ENCODE results near the gene PLXNA4.

Gene PLXNA4

GRCh38 chr7:132162556-132163144, 413.6 kb downstream of the PLXNA4 start:
- CTCF ChIA-PET: no interaction called here
- TF ChIP-seq CTCF (conservative IDR thresholded peaks at IDR 0.05; ENCODE audit: low read depth): no peak
- POLR2A ChIA-PET (ENCODE audit: low non-redundant PET): no interaction called here
- DNase-seq (ENCODE audit: low spot score): no peak
- H3K27ac ChIP-seq: no peak overlapping the region

- DNase-seq (ENCODE audit: low spot score): no peak
- no peak for TF ChIP-seq CTCF (conservative IDR thresholded peaks at IDR 0.05; ENCODE audit: low read depth)
- POLR2A ChIA-PET (ENCODE audit: low non-redundant PET): no interaction called here
- CTCF ChIA-PET: no interaction called here
- H3K27ac ChIP-seq: no peak overlapping the region
Measured at GRCh38 chr7:132161976-132162375, 414.3 kb downstream of the PLXNA4 start.

- no peak overlapping the region for H3K27ac ChIP-seq
- CTCF ChIA-PET: interaction anchor here (0.9 kb wide), 1 partner anchor 10 kb away, joined by 3 read pairs; no protein-coding TSS in a partner anchor
- no peak for TF ChIP-seq CTCF (conservative IDR thresholded peaks at IDR 0.05; ENCODE audit: low read depth)
- POLR2A ChIA-PET (ENCODE audit: low non-redundant PET): no interaction called here
- DNase-seq (ENCODE audit: low spot score): no peak
Measured at GRCh38 chr7:132161533-132161915, 414.7 kb downstream of the PLXNA4 start.

- no peak overlapping the region for H3K27ac ChIP-seq
- ChIA-PET CTCF (interaction anchor here (0.6 to 0.9 kb wide), 2 partner anchors 9 to 405 kb away, joined by 3 read pairs; no protein-coding TSS in a partner anchor), POLR2A (ENCODE audit: low non-redundant PET) (no interaction called here)
- no peak for DNase-seq (ENCODE audit: low spot score)
- no peak for TF ChIP-seq CTCF (conservative IDR thresholded peaks at IDR 0.05; ENCODE audit: low read depth)
Measured at GRCh38 chr7:132160611-132161532, 415.4 kb downstream of the PLXNA4 start.

- ChIA-PET POLR2A (ENCODE audit: low non-redundant PET) (no interaction called here), CTCF (interaction anchor here (0.6 kb wide), 1 partner anchor 154 kb away, joined by 3 read pairs; no protein-coding TSS in a partner anchor)
- TF ChIP-seq CTCF (conservative IDR thresholded peaks at IDR 0.05; ENCODE audit: low read depth): no peak
- no peak for DNase-seq (ENCODE audit: low spot score)
- no peak overlapping the region for H3K27ac ChIP-seq
Measured at GRCh38 chr7:132158841-132159240, 417.4 kb downstream of the PLXNA4 start.

- no peak for TF ChIP-seq CTCF (conservative IDR thresholded peaks at IDR 0.05; ENCODE audit: low read depth)
- ChIA-PET CTCF (no interaction called here), POLR2A (ENCODE audit: low non-redundant PET) (interaction anchor here (0.6 kb wide), 1 partner anchor 355 kb away, joined by 3 read pairs; no protein-coding TSS in a partner anchor)
- no peak for DNase-seq (ENCODE audit: low spot score)
- H3K27ac ChIP-seq: no peak overlapping the region
Measured at GRCh38 chr7:132158166-132158565, 418.1 kb downstream of the PLXNA4 start.
